Large intestine (tissue), 3 donors: ENCODE measurements around the gene TTC28. TPM values are rescaled to one million over a fixed set of nuclear protein-coding genes. Genes with fewer than 3 reads are reported as not detected.

Source experiments
- DNase-seq, 2 donors: peaks; one replicate each; pipeline versions ENCODE4 v3.0.0 to v3.0.0-alpha.2; 2013
- H3K27ac ChIP-seq: one replicate; pipeline ENCODE4 v1.5.1; 2013; ENCODE audit warnings: low read length
- H3K27me3 ChIP-seq: 2 replicates; pipeline ENCODE4 v1.6.1; 2013; ENCODE audit warnings: low read length; ENCODE audit not compliant: control insufficient read depth, insufficient read depth
- H3K36me3 ChIP-seq: 2 replicates; pipeline ENCODE4 v1.6.1; 2013; ENCODE audit warnings: low read length; ENCODE audit not compliant: control insufficient read depth, insufficient read depth
- H3K4me1 ChIP-seq: one replicate; pipeline ENCODE4 v1.6.1; 2013; ENCODE audit warnings: low read length; ENCODE audit not compliant: control insufficient read depth, insufficient read depth
- H3K4me3 ChIP-seq: one replicate; pipeline ENCODE4 v1.5.1; 2013; ENCODE audit warnings: low read length
- H3K9me3 ChIP-seq: one replicate; pipeline ENCODE4 v1.6.1; 2013; ENCODE audit warnings: mild to moderate bottlenecking, low read depth, low read length, moderate library complexity; ENCODE audit not compliant: control insufficient read depth
- WGBS: methylation state at CpG from one replicate; pipeline ENCODE4 v1.1.5; 2013; ENCODE audit warnings: low lambda C conversion rate; ENCODE audit not compliant: insufficient coverage; 5-methylcytosine and 5-hydroxymethylcytosine counted together
- polyA plus RNA-seq: library from polyadenylated mRNA; unstranded; fragments of 120-200 nt; gene quantifications from one replicate; pipeline ENCODE4 v1.2.1, GENCODE V29; 2013

TTC28 gene
- polyA plus RNA-seq, 1 donor = 25.5 TPM

DNA sequence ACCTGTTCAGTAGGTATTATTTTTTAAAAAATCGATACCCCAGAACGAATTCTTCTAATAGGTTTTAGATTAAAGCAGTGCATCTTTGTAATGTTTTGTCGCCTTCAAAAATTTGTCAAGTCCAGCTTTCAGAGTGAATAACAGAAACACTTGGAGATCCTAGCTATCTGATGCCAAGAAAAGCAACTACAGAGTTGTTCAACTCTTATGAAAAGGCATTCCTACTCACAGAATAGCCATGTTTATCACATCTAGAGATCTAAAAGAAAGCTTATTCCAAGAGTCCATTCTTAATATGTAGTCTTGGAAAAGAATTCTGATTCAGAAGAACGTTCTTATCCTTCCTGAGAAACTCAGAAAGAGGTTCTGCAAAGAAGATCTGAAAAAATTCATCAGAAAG is 268.5 kb downstream of the TTC28 start:
- WGBS = 100% methylated on average over 3 of the region's 4 CpGs
- Histone ChIP-seq H3K27me3 (no peaks in the 10 kb centered on the region), H3K9me3 (no peaks in the 10 kb centered on the region), H3K4me1 (no peaks in the 10 kb centered on the region), H3K4me3 (no peak overlapping the region), H3K27ac (no peak overlapping the region), H3K36me3 (no peaks in the 10 kb centered on the region)
- DNase-seq = no peak

DNA sequence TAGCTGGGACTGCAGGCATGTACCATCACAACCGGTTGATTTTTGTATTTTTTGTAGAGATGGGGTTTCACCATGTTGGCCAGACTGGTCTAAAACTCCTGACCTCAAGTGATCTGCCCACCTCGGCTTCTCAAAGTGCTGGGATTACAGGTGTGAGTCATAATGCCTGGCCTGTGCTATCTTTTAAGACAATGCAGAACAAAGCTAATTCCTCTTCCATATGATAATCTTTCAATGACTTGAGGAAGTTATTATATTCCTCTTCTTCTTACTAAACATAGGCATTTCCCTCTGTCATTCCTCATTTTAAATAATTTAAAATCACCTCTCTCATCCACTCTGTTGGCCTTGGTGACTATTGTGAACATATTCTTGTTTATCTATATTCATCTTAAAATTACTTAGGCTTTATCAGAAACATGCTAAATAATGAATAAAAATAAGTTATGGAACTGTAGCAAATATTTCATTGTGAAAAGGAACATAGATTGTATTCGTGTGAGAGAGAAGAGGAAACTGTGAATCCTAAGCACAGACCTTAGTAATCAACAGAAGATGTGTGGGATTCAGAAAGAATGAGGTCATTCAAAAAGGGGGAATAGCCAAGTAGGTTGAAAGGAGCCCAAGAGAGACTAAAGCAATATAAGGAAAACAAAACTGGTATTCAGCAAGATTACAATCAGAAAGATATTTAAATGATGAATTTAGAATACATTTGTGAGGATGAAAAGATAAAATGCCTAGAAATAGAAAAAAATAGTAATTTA is 269.4 kb downstream of the TTC28 start:
- no peaks in the 10 kb centered on the region for H3K4me1 ChIP-seq
- no peaks in the 10 kb centered on the region for H3K9me3 ChIP-seq
- no peaks in the 10 kb centered on the region for H3K36me3 ChIP-seq
- DNase-seq = no peak
- H3K4me3 ChIP-seq = no peak overlapping the region
- WGBS = 83% methylated on average over 1 of the region's 3 CpGs
- no peaks in the 10 kb centered on the region for H3K27me3 ChIP-seq
- no peak overlapping the region for H3K27ac ChIP-seq

DNA sequence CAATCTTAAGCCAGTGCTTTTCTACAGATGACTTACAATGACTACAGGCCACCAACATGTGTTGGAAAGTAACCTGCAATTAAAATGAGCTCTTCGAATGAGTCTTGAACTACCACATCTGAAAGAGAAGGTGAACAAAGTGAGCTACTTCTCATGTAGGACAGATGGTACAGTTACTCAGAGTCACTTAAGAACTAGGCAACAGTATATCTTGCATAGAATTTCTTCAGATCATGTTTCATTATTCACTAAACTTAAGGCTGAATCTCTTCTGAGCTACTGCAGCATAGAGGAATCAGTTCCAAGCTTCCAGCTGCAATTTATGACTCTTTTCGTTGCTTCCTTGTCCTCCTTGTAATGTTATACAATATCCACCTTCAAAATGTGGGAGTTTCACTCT is 270.9 kb downstream of the TTC28 start:
- no peaks in the 10 kb centered on the region for H3K4me1 ChIP-seq

DNA sequence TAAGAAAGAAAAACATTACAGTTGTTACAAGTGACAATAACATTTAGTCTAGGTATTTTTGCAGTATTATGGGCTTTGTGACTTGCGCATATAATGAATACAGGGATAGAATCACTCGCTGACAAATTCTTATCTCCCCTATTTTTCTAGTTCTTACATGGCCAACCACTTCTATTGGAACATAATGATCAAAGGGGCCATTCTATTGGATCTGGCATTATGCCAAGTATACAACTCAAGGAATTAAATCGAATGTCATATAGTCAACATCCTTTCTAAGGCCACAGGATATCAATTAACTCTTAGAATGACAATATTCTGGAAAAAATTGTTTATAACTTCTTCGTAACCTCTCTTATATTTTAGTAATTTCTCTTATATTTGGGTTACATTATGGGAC is 272.0 kb downstream of the TTC28 start:
- Histone ChIP-seq H3K4me3 (no peak overlapping the region), H3K4me1 (no peaks in the 10 kb centered on the region), H3K9me3 (no peaks in the 10 kb centered on the region), H3K27me3 (no peaks in the 10 kb centered on the region), H3K36me3 (no peaks in the 10 kb centered on the region), H3K27ac (no peak overlapping the region)
- no peak for DNase-seq
- 100% methylated on average over 1 of the region's 4 CpGs for WGBS

More for the DNA sequence above, 270.9 kb downstream of the TTC28 start:
- H3K27ac ChIP-seq = no peak overlapping the region
- no peaks in the 10 kb centered on the region for H3K27me3 ChIP-seq
- H3K36me3 ChIP-seq = no peaks in the 10 kb centered on the region
- no peak overlapping the region for H3K4me3 ChIP-seq
- no peak for DNase-seq
- no CpG with 5 or more reads among the region's 2 CpGs for WGBS
- no peaks in the 10 kb centered on the region for H3K9me3 ChIP-seq

DNA sequence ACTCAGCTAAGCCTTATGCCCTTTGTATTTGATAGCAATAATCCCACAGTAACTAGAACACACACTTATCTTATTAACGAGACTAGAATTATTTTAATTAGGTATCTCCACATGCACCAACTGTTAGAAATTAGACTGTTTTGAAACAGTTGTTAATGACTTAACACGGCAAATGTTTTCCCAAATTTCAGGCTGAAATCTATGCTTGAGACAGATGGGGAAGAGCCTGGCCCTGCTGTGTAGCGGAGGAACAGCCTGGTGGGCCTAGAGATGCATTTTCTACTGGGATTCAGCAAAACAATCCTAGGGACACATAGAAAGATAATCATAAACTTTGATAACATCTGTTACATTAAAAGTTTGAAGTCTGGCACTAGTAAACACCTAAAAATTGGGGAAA is 273.4 kb downstream of the TTC28 start:
- Histone ChIP-seq H3K27me3 (no peaks in the 10 kb centered on the region), H3K4me1 (no peaks in the 10 kb centered on the region), H3K27ac (no peak overlapping the region), H3K4me3 (no peak overlapping the region), H3K9me3 (no peaks in the 10 kb centered on the region), H3K36me3 (no peaks in the 10 kb centered on the region)
- no peak for DNase-seq
- WGBS = no CpG with 5 or more reads among the region's 3 CpGs

DNA sequence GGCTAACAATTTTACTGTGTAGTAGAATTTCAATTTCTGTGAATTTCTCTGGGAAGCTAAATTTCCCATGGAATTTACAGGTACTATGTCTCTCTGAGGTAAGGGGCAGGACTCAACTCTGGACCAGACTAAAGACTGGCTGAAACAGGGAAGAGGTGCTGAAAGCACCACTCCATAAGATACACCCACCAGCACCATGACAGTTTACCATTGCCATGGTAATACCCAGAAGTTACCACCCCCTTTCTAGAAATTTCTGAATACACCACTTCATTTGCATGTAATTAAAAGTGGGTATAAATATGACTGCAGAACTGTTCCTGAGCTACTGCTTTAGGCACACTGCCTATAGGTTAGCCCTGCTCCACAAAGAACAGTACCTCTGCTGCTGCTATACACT is 274.1 kb downstream of the TTC28 start:
- Histone ChIP-seq H3K27me3 (no peaks in the 10 kb centered on the region), H3K27ac (no peak overlapping the region), H3K36me3 (no peaks in the 10 kb centered on the region), H3K4me3 (no peak overlapping the region), H3K4me1 (no peaks in the 10 kb centered on the region), H3K9me3 (no peaks in the 10 kb centered on the region)
- no peak for DNase-seq

DNA sequence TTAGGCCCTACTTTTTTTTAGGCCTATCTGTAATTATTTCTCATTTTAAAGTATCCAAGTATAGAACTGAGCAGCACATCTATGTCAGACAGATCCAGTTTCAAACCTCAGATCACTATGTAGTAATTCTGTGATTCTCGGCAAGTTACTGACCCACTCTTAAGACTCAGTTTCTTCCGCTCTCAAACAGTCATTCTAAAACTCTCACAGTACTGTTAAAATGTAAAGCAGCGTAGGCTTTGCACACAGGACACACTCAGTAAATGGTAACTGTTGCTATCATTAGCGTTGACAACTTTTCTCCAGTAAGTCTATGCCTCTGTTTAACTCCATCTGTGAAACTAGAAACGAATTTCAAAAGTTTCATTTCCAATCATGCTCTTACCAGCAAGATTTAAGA is 277.1 kb downstream of the TTC28 start:
- Histone ChIP-seq H3K27ac (no peak overlapping the region), H3K4me1 (no peaks in the 10 kb centered on the region), H3K36me3 (no peaks in the 10 kb centered on the region), H3K9me3 (no peaks in the 10 kb centered on the region), H3K27me3 (no peaks in the 10 kb centered on the region), H3K4me3 (no peak overlapping the region)
- no peak for DNase-seq
- 92% methylated on average over 2 of the region's 5 CpGs for WGBS

DNA sequence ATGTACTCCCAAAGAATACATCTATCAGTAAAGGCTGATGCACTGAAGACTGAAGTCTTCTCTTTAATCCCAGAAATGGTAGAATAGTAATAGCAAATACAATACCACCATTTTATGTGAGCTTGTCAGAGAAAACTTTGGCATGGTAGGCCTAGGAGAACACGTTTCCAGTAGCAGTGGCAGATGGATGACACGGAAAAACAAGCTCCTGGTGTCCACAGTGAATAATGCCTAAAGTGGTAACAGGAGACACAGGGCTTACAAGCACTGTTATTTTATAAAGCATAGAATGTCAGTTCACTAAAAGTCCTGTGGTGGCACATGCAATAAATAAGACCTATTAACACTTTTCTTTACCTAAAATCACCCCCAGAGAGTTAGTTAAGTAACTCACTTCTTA is 277.6 kb downstream of the TTC28 start:
- H3K27ac ChIP-seq = no peak overlapping the region

DNA sequence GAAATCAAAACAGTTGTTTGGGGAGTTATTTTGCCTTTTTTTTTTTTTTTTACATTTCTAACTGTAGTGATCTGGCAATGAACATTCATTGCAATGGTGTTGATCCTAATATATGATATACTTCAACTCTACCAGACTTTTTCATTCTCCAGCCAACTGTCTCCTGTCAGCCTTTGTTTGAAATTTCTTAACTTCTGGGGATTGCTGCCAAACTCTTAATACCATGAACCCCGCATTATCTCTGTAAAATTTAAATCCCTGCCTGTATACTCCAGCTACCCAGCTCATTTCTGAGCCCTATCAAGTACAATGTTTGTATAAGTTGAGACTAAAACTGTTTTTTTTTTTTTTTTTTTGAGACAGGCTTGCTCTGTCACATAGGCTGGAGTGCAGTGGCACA is 280.7 kb downstream of the TTC28 start:
- Histone ChIP-seq H3K27ac (no peak overlapping the region), H3K27me3 (no peaks in the 10 kb centered on the region), H3K4me1 (peaks cover 4% of the 10 kb centered on the region), H3K36me3 (no peaks in the 10 kb centered on the region), H3K9me3 (no peaks in the 10 kb centered on the region), H3K4me3 (no peak overlapping the region)
- DNase-seq = no peak
- WGBS = no CpG with 5 or more reads among the region's 1 CpG

More for the DNA sequence above, 277.6 kb downstream of the TTC28 start:
- WGBS = no CpG with 5 or more reads among the region's 2 CpGs
- Histone ChIP-seq H3K27me3 (no peaks in the 10 kb centered on the region), H3K36me3 (no peaks in the 10 kb centered on the region), H3K9me3 (no peaks in the 10 kb centered on the region), H3K4me3 (no peak overlapping the region), H3K4me1 (no peaks in the 10 kb centered on the region)
- DNase-seq = no peak

DNA sequence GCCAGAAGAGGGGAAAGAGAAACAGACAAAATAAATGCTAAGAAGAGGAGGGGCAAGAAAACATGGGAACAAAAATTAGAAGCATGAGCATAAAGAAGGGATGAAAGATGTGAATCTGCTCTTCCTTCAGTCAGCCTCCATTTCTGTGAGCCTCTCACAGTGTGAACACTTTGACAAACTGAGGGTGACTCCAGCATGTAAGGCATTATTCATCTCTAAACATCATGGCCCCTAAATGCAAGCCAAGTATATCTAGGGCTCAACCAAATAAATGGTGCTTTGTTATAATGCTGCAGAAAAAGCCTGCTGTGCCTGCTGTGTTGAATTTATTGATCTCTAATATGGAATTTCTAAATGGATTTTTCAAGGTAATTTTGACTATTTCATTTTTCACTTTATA is 281.3 kb downstream of the TTC28 start:
- no peaks in the 10 kb centered on the region for H3K36me3 ChIP-seq
- no peak for DNase-seq
- no peaks in the 10 kb centered on the region for H3K27me3 ChIP-seq
- no peak overlapping the region for H3K27ac ChIP-seq
- H3K9me3 ChIP-seq = no peaks in the 10 kb centered on the region
- H3K4me1 ChIP-seq = peaks cover 4% of the 10 kb centered on the region
- no peak overlapping the region for H3K4me3 ChIP-seq

DNA sequence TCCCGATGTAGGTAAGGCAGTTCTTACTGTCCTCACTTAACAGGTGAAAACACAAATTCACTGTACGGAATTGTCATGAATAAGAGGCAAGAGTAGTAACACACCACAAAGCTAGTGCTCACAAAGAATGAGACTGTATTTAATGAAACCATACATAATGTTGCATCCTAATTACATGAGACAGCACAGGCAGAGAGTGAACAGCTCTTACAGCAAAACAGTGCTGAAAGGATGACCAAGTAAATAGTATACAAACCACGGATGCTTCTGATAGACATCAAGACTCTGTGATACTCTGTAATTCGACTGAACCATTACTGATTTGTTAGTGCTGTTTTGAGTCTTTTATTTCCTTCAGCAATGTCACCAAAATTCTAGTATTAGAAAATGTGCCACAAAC is 282.3 kb downstream of the TTC28 start:
- Histone ChIP-seq H3K27me3 (no peaks in the 10 kb centered on the region), H3K9me3 (no peaks in the 10 kb centered on the region), H3K4me3 (no peak overlapping the region), H3K36me3 (no peaks in the 10 kb centered on the region), H3K27ac (no peak overlapping the region), H3K4me1 (peaks cover 4% of the 10 kb centered on the region)
- no peak for DNase-seq
- WGBS = no CpG with 5 or more reads among the region's 4 CpGs
